OCI-M2 (cell line): ENCODE data around the gene BSCL2.
"Not testable (repeated sequence)": the region's sequence is repeated elsewhere in the genome, so short reads cannot be mapped to it uniquely, and the experiment has no call there.

Experiments
- DNase-seq: peaks from one replicate; lab custom pipeline; 2025; ENCODE audit not compliant: unreplicated experiment; lab: John Stamatoyannopoulos, UW

Gene BSCL2

GRCh38 chr11:62664405-62665074 is 42.7 kb downstream of the BSCL2 start:
- no peak for DNase-seq

GRCh38 chr11:62656796-62657429 is 50.3 kb downstream of the BSCL2 start:
- no peak for DNase-seq

GRCh38 chr11:62654297-62654696 is 52.9 kb downstream of the BSCL2 start:
- no peak for DNase-seq

GRCh38 chr11:62652161-62653006 is 54.8 kb downstream of the BSCL2 start:
- DNase-seq, result no peak

GRCh38 chr11:62650283-62650682 is 56.9 kb downstream of the BSCL2 start:
- DNase-seq, result not testable (repeated sequence)

- no peak for DNase-seq
Measured at GRCh38 chr11:62649486-62649885, 57.7 kb downstream of the BSCL2 start.

- DNase-seq, result no peak
Measured at GRCh38 chr11:62648967-62649364, 58.3 kb downstream of the BSCL2 start.

- DNase-seq, result no peak
Measured at GRCh38 chr11:62648185-62648966, 58.8 kb downstream of the BSCL2 start.

GRCh38 chr11:62647609-62648005 is 59.6 kb downstream of the BSCL2 start:
- no peak for DNase-seq

GRCh38 chr11:62646825-62647608 is 60.2 kb downstream of the BSCL2 start:
- no peak for DNase-seq

- peak; percentile 84 for DNase-seq
Measured at GRCh38 chr11:62645946-62646824, 61.0 kb downstream of the BSCL2 start, which contains the start of gene GANAB. GANAB (minus strand) TSS chr11:62646613; CDS start chr11:62646599, 14 bp downstream.

- DNase-seq, result no peak
Measured at GRCh38 chr11:62645671-62645945, 61.6 kb downstream of the BSCL2 start.

- DNase-seq, result no peak
Measured at GRCh38 chr11:62644220-62644619, 63.0 kb downstream of the BSCL2 start.
